Gastrocnemius medialis (tissue), 4 donors: ENCODE measurements around the gene ADGRG4.

Experiments
- POLR2A ChIP-seq, 2 donors: fragments of 450-650 bp; IDR thresholded peaks; one replicate each; pipeline ENCODE4 v1.6.1; 2017; ENCODE audit warnings: antibody characterized with exemption in 2 of 2, mild to moderate bottlenecking in 2 of 2, moderate library complexity in 2 of 2
- TF ChIP-seq, protein P1 (sequence below), 5 experiments: fragments of 450-650 bp in 3 of 5; fragments of 200-600 bp in 2 of 5; sonication (generic) in 2 of 5; IDR thresholded peaks in 4 of 5; conservative IDR thresholded peaks in 1 of 5; 1 replicate in 4 of 5; 2 replicates in 1 of 5; pipeline ENCODE4 v1.5.1; 2016 to 2019; ENCODE audit warnings: antibody characterized with exemption in 5 of 5, mild to moderate bottlenecking in 3 of 5, moderate library complexity in 3 of 5

DNA sequence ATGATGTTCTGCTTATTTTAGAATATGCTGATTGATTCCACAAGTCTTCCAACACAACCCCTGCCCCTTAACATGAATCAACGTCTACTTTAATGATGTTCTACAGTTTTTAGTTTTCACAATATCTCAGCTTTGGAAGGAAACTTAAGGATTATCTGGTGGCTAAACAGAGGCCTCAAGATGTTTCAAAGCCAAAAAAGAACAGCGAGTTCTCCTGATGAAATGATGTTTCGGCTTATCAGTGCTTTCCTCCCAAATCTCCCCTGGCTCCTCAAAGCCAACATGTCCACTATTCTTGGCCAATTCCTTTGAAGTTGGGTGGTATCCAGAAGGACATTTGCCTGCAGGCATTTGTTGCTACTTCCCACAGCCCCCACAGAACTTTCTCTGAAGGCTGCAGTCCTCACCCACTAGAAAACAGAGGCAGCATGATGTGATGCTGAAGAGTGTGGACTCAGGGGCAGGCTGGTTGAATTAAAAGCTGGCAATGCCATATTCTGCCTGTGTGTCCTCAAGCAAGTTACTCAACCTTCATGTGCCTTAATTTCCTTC, 87.3 kb downstream of the ADGRG4 start:
- TF ChIP-seq, protein P1, sequence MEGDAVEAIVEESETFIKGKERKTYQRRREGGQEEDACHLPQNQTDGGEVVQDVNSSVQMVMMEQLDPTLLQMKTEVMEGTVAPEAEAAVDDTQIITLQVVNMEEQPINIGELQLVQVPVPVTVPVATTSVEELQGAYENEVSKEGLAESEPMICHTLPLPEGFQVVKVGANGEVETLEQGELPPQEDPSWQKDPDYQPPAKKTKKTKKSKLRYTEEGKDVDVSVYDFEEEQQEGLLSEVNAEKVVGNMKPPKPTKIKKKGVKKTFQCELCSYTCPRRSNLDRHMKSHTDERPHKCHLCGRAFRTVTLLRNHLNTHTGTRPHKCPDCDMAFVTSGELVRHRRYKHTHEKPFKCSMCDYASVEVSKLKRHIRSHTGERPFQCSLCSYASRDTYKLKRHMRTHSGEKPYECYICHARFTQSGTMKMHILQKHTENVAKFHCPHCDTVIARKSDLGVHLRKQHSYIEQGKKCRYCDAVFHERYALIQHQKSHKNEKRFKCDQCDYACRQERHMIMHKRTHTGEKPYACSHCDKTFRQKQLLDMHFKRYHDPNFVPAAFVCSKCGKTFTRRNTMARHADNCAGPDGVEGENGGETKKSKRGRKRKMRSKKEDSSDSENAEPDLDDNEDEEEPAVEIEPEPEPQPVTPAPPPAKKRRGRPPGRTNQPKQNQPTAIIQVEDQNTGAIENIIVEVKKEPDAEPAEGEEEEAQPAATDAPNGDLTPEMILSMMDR (IDR thresholded peaks at IDR 0.05 in 4 of 5, conservative IDR thresholded peaks at IDR 0.05 in 1 of 5): no peak
- TF ChIP-seq POLR2A (IDR thresholded peaks at IDR 0.05): no peak
